Thyroid gland (tissue), 4 donors: ENCODE measurements around the gene COA4. TPM values are rescaled to one million over a fixed set of nuclear protein-coding genes. Genes with fewer than 3 reads are reported as not detected.
A peak's percentile ranks its signal among the peaks of the same experiment; 100 is the strongest.

ENCODE experiments used
- DNase-seq, 2 donors: peaks; one replicate each; pipeline ENCODE4 v3.0.0-alpha.2; 2019
- H3K27ac ChIP-seq, 3 donors: fragments of 200-600 bp; sonication (generic); 1 replicate in 2 of 3; 2 replicates in 1 of 3; pipeline ENCODE4 v1.5.1; 2016 to 2019; ENCODE audit warnings: mild to moderate bottlenecking in 1 of 3, moderate library complexity in 1 of 3
- H3K27me3 ChIP-seq: fragments of 200-600 bp; sonication (generic); one replicate; pipeline ENCODE4 v1.5.1; 2019
- H3K36me3 ChIP-seq, 2 donors: fragments of 200-600 bp; sonication (generic); one replicate each; pipeline ENCODE4 v1.5.1; 2016 to 2019
- H3K4me1 ChIP-seq, 2 donors: fragments of 200-600 bp; sonication (generic); one replicate each; pipeline ENCODE4 v1.5.1; 2017 to 2019
- H3K4me3 ChIP-seq, 3 donors: fragments of 200-600 bp; sonication (generic); replicated peaks in 1 of 3; 1 replicate in 2 of 3; 2 replicates in 1 of 3; pipeline ENCODE4 v1.5.1; 2016; ENCODE audit warnings: mild to moderate bottlenecking in 1 of 3
- H3K9me3 ChIP-seq: fragments of 200-600 bp; sonication (generic); one replicate; pipeline ENCODE4 v1.5.1; 2017
- CTCF ChIP-seq, 6 experiments: fragments of 200-600 bp in 3 of 6; fragments of 450-650 bp in 3 of 6; sonication (generic) in 3 of 6; IDR thresholded peaks; one replicate each; pipeline ENCODE4 v1.5.1; 2016 to 2019; ENCODE audit warnings: antibody characterized with exemption in 6 of 6, mild to moderate bottlenecking in 2 of 6, inconsistent platforms in 1 of 6, moderate library complexity in 1 of 6
- POLR2A ChIP-seq, 2 donors: fragments of 450-650 bp; IDR thresholded peaks; one replicate each; pipeline ENCODE4 v1.6.1; 2017; ENCODE audit warnings: antibody characterized with exemption in 2 of 2, mild to moderate bottlenecking in 2 of 2, moderate library complexity in 1 of 2
- WGBS, 2 donors: methylation state at CpG; one replicate each; pipeline ENCODE4 v1.1.5; 2017; 5-methylcytosine and 5-hydroxymethylcytosine counted together
- intact Hi-C: fragments of 100-400 bp; cut with DNase I; formaldehyde crosslinking; loops from one replicate; pipeline ENCODE4 v1.15.1; 2023
- total RNA-seq, 4 donors: library from RNA; depleted of rRNA; stranded (reverse); fragments of >200 nt; gene quantifications; one replicate each; pipeline ENCODE4 v1.2.3, GENCODE V29; 2016

The COA4 gene
- total RNA-seq, 4 donors from 2014 or later = 62.9 to 117 (median 103) TPM

GRCh38 chr11:73856031-73856567 lies 20.5 kb downstream of the COA4 start:
- H3K36me3 ChIP-seq = no peaks in the 10 kb centered on the region
- 93 to 95% methylated on average over 1 of the region's 1 CpG for WGBS, 2 donors
- no peak overlapping the region for H3K27ac ChIP-seq
- no peak for DNase-seq
- no peak overlapping the region for H3K4me3 ChIP-seq
- no peaks in the 10 kb centered on the region for H3K27me3 ChIP-seq
- intact Hi-C loops = no loop called here
- peaks cover 6 to 8% of the 10 kb centered on the region in 2 donors for H3K4me1 ChIP-seq
- TF ChIP-seq POLR2A (IDR thresholded peaks at IDR 0.05) = no peak
- TF ChIP-seq CTCF (IDR thresholded peaks at IDR 0.05) = no peak
- no peaks in the 10 kb centered on the region for H3K9me3 ChIP-seq

GRCh38 chr11:73854680-73855079 lies 22.0 kb downstream of the COA4 start:
- TF ChIP-seq POLR2A (IDR thresholded peaks at IDR 0.05) (no peak), CTCF (IDR thresholded peaks at IDR 0.05) (no peak)
- WGBS, 2 donors = 90 to 100% methylated on average over 1 of the region's 1 CpG
- no peak overlapping the region for H3K4me3 ChIP-seq
- intact Hi-C loops = no loop called here
- H3K27me3 ChIP-seq = no peaks in the 10 kb centered on the region
- H3K9me3 ChIP-seq = no peaks in the 10 kb centered on the region
- H3K4me1 ChIP-seq = peaks cover 6 to 8% of the 10 kb centered on the region in 2 donors
- H3K27ac ChIP-seq = no peak overlapping the region
- no peaks in the 10 kb centered on the region for H3K36me3 ChIP-seq
- DNase-seq = no peak

GRCh38 chr11:73852049-73852448 lies 24.6 kb downstream of the COA4 start:
- intact Hi-C loops = no loop called here
- DNase-seq = peak; percentile 33 to 42
- peaks cover 6 to 8% of the 10 kb centered on the region in 2 donors for H3K4me1 ChIP-seq
- no peaks in the 10 kb centered on the region for H3K27me3 ChIP-seq
- H3K36me3 ChIP-seq = no peaks in the 10 kb centered on the region
- H3K27ac ChIP-seq = no peak overlapping the region
- WGBS, 2 donors = 40 to 62% methylated on average over 3 of the region's 3 CpGs
- no peaks in the 10 kb centered on the region for H3K9me3 ChIP-seq
- no peak for TF ChIP-seq CTCF (IDR thresholded peaks at IDR 0.05)
- no peak for TF ChIP-seq POLR2A (IDR thresholded peaks at IDR 0.05)
- H3K4me3 ChIP-seq = no peak overlapping the region

- Histone ChIP-seq H3K4me3 (no peak overlapping the region), H3K27me3 (no peaks in the 10 kb centered on the region), H3K4me1 (peaks cover 6 to 8% of the 10 kb centered on the region in 2 donors), H3K9me3 (no peaks in the 10 kb centered on the region), H3K27ac (no peak overlapping the region), H3K36me3 (no peaks in the 10 kb centered on the region)
- intact Hi-C loops = no loop called here
- 80% methylated on average over 3 of the region's 3 CpGs for WGBS, 2 donors
- no peak for DNase-seq
- no peak for TF ChIP-seq POLR2A (IDR thresholded peaks at IDR 0.05)
- TF ChIP-seq CTCF (IDR thresholded peaks at IDR 0.05) = no peak
Observed at GRCh38 chr11:73851046-73851764, 25.4 kb downstream of the COA4 start.

GRCh38 chr11:73839123-73839457 lies 37.6 kb downstream of the COA4 start:
- TF ChIP-seq CTCF (IDR thresholded peaks at IDR 0.05) (no peak), POLR2A (IDR thresholded peaks at IDR 0.05) (no peak)
- H3K4me3 ChIP-seq = no peak overlapping the region

More at GRCh38 chr11:73839123-73839457, 37.6 kb downstream of the COA4 start:
- H3K4me1 ChIP-seq = no peaks in the 10 kb centered on the region
- H3K9me3 ChIP-seq = no peaks in the 10 kb centered on the region
- H3K36me3 ChIP-seq = peaks cover 2 to 7% of the 10 kb centered on the region in 2 donors
- no peaks in the 10 kb centered on the region for H3K27me3 ChIP-seq
- no peak overlapping the region for H3K27ac ChIP-seq
- intact Hi-C loops = no loop called here
- DNase-seq = no peak
